GM12865 (cell line): ENCODE results near the gene RASL12.
A peak's percentile ranks its signal among the peaks of the same experiment; 100 is the strongest.

Experiments
- DNase-seq: peaks from one replicate; pipeline ENCODE4 v3.0.0; 2010; ENCODE audit warnings: low read depth
- H3K4me3 ChIP-seq: 2 replicates; pipeline ENCODE4 v1.5.1; 2011; ENCODE audit warnings: mild to moderate bottlenecking, low read depth, low read length, control low read depth
- TF ChIP-seq, protein P1 (sequence below): IDR thresholded peaks from 2 replicates; pipeline ENCODE4 v1.5.1; 2011; ENCODE audit warnings: low read length, control low read depth, low read depth, inconsistent platforms; ENCODE audit not compliant: insufficient read depth; ENCODE audit errors: missing control alignments

The RASL12 gene

DNA sequence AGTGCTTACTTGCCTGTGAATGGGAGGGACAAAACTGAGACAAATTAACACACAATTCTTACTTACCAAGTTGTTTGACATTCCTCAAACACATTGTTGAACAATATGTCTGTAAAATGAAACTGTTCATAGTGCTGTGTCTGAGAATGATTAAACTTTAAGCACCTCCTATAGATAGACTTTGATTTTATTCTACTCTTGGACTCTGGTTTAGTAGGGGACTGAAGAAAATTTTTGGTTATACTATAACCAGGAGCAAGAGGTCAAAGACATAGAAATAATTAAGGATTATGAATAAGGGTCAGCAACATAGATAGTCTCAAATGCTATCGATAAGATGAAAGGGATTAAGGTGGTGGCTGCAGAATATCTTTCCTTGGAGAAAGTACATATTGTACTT is 30.5 kb downstream of the RASL12 start:
- no peak overlapping the region for H3K4me3 ChIP-seq
- DNase-seq = no peak
- TF ChIP-seq, protein P1, sequence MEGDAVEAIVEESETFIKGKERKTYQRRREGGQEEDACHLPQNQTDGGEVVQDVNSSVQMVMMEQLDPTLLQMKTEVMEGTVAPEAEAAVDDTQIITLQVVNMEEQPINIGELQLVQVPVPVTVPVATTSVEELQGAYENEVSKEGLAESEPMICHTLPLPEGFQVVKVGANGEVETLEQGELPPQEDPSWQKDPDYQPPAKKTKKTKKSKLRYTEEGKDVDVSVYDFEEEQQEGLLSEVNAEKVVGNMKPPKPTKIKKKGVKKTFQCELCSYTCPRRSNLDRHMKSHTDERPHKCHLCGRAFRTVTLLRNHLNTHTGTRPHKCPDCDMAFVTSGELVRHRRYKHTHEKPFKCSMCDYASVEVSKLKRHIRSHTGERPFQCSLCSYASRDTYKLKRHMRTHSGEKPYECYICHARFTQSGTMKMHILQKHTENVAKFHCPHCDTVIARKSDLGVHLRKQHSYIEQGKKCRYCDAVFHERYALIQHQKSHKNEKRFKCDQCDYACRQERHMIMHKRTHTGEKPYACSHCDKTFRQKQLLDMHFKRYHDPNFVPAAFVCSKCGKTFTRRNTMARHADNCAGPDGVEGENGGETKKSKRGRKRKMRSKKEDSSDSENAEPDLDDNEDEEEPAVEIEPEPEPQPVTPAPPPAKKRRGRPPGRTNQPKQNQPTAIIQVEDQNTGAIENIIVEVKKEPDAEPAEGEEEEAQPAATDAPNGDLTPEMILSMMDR = no peak

DNA sequence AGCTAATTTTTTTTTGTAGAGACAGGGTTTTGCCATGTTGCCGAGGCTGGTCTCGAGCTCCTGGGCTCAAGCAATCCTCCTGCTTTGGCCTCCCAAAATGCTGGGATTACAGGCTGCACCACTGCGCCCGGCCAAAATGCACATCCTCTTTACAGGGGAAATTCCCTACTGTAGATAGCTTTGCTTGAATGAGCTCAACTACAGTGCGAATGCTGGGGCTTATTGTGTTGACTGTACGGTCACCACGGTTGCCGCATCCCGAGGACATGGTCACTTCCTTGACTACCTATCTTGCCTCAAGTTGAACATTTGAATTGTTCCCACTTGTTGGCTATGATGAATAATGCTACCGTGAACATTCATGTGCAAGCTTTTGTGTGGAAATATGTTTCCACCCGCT is 33.1 kb downstream of the RASL12 start:
- H3K4me3 ChIP-seq = no peak overlapping the region
- TF ChIP-seq, protein P1 = no peak
- DNase-seq = no peak

DNA sequence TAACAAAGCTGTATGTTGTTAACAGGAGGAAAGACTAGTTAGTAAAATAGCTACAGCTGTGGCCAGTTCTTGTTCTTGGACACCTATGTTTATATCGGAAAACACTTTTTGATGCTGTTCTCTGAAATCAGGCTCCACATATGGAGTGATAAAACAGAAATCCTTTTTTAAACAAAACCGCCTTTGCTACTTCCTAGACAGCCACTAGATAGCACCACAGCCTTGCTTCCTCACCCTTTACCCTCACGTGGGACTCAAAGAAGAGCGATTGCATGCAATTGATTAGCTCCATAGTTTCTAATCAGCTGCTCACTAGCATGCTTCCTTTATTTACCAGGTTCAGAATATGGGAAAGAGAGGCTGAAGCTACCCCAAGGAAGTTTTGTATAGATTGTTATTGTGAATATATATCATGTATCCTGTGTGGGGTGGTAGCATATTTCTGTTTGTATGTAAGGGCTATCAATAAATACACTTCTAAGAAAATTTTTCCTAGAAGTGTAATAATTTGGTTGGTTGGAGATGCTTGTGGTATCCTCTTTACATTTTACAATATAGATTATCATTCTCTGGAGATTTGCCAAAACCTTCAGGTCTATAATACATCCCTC is 34.0 kb downstream of the RASL12 start:
- TF ChIP-seq, protein P1 = peak; percentile 67
- no peak overlapping the region for H3K4me3 ChIP-seq
- peak; percentile 65 for DNase-seq

DNA sequence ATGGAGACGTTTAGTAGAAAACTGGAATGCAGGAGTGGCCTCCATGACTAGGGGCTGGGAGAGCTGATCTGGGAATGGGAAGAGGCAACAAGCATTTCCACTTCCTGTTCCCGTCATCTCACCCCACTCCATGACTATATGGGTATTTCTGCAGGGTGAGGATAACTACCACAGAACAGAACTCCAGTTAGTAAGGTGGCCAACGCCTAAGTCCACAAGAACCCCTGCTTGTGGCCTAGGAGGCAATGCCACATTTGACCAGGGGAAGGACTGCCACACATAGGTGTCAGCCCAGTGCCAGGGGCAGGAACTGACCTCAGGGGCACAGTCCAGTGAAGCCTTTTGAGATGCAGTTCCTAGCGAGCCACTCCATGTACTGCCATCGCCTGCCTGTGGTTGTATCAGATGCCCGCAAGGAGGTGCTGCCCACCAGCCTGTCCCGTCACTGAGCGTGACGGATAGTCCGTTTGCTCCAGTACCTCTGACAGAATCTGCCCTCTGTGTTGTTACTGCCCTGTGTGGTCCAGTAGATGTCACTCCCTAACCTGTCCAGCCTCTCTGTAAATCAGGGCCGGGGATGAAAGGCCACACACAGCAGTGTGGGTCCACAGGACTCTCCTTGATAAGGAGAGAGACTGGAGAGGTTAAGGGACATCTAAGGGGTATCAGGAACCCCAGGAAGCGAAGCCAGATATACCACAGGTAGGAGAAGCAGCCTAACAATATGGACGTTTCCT is 34.8 kb downstream of the RASL12 start:
- H3K4me3 ChIP-seq = no peak overlapping the region
- DNase-seq = peak; percentile 76
- TF ChIP-seq, protein P1 = peak; percentile 62

DNA sequence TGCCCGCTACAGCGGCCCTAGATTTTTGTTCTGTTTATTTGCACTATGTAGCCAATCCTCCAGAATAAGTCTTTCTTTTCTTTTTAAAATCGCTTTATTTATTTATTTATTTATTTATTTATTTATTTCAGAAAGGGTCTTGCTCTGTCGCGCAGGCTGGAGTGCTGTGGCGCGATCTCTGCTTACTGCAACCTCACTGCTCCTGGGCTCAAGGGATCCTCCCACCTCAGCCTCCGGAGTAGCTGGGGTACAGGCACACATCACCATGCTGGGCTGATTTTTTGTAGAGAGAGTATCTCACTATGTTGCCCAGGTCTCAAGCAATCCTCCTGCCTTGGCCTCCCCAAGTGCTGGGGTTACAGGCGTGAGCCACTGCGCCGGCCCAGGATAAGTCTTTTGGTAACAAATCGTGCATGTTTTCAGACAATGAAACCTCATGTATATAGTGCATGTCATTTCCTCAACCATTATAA is 38.0 kb downstream of the RASL12 start:
- H3K4me3 ChIP-seq = no peak overlapping the region
- TF ChIP-seq, protein P1 = no peak
- DNase-seq = no peak

DNA sequence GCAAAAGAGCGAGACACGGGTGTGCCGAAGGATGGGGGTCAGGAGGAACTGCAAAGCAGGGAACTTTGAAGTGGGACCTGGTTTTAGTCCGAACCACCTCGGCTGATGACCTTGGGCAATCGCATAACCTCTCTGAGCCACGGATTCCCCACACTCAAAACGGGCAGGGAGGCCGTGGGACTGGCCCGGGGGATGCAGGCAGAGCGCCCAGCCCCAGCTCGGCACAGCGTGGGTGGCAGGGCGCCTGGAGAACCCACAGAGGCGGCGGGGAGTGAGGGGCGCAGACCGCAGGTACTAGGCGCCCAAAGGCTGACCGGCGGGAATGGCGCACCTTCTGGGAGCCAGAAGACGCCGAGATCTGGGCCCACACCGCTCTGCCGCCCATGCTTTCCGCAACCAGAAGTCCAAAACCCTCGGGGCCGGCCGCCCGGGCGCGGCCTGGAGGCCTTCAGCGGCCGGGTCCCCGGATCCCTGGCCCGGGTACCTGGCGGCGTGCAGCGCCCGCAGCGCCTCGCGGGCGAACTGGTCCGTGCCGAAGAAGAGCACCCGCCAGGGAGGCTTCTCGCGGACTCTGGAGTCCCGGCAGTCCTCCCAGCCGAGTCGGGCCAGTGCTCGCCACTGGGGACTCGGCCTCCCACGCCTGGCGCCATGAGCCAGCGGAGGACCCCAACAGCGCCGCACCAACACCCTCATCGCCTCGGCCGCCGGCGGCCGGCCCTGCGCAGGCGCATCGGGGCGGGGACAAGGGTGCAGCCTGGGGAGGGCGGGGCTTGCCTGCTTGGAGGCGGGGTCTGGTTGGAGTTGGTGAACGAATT is 38.7 kb downstream of the RASL12 start, which contains the start of gene MTFMT:
Gene MTFMT (minus strand): TSS at position 719 of the 815 bp plus-strand sequence. CDS start 26 bp downstream, at position 693.
- H3K4me3 ChIP-seq = peak within 1 kb of the TSS; percentile 86
- DNase-seq = peak; percentile 90
- TF ChIP-seq, protein P1 = peak; percentile 9
